ENCODE results near the gene BCO1.

GRCh38 chr16:81238296-81239011, at the start of gene BCO1:
- TF ChIP-seq ZSCAN4 (tag by site-specific recombination; IDR thresholded peaks at IDR 0.05) = no peak
- no peak for TF ChIP-seq FEZF1 (tag by site-specific recombination; IDR thresholded peaks at IDR 0.05)
- TF ChIP-seq ZNF155 (tag by site-specific recombination; IDR thresholded peaks at IDR 0.05) = no peak
- no peak for TF ChIP-seq CTCF (tag by site-specific recombination; IDR thresholded peaks at IDR 0.05)
- TF ChIP-seq TCF7L2 (IDR thresholded peaks at IDR 0.05; ENCODE audit: borderline replicate concordance, low read depth, low read length) = no peak
- TF ChIP-seq INSM2 (tag by site-specific recombination; IDR thresholded peaks at IDR 0.05) = 0 out of 2 replicates have a peak, but pooled peaks have one; percentile 31
- no peak for TF ChIP-seq ZNF654 (tag by site-specific recombination; IDR thresholded peaks at IDR 0.05; ENCODE audit: low read depth)

Measured in HEK293 (cell line).